DOHH2 (cell line): ENCODE results near the gene ANKRD26.

Experiments used
- H3F3A ChIP-seq: fragments of 200-600 bp; sonication (generic), shearing (Covaris generic); 2 replicates; pipeline ENCODE4 v1.6.0; 2016; ENCODE audit warnings: antibody characterized with exemption, mild to moderate bottlenecking; ENCODE audit not compliant: control insufficient read depth, insufficient read depth
- H3K27ac ChIP-seq: fragments of 200-600 bp; sonication (generic); 2 replicates; pipeline ENCODE4 v1.5.1; 2014; ENCODE audit warnings: low read depth, mild to moderate bottlenecking, low read length, moderate library complexity
- H3K27me3 ChIP-seq: fragments of 200-600 bp; sonication (generic); 2 replicates; pipeline ENCODE4 v1.6.1; 2014; ENCODE audit warnings: mild to moderate bottlenecking, low read length, mixed read lengths; ENCODE audit not compliant: control insufficient read depth
- H3K36me3 ChIP-seq: fragments of 200-600 bp; sonication (generic); 2 replicates; pipeline ENCODE4 v1.6.1; 2014; ENCODE audit warnings: mild to moderate bottlenecking, low read length, moderate library complexity, mixed read lengths; ENCODE audit not compliant: control insufficient read depth
- H3K4me1 ChIP-seq: fragments of 200-600 bp; sonication (generic); 2 replicates; pipeline ENCODE4 v1.6.1; 2014; ENCODE audit warnings: mild to moderate bottlenecking, low read length, mixed read lengths; ENCODE audit not compliant: control insufficient read depth
- H3K4me2 ChIP-seq: fragments of 200-600 bp; sonication (generic); 2 replicates; pipeline ENCODE4 v1.6.0; 2014; ENCODE audit warnings: mild to moderate bottlenecking, low read length, moderate library complexity
- H3K4me3 ChIP-seq: fragments of 200-600 bp; sonication (generic); 2 replicates; pipeline ENCODE4 v1.5.1; 2014; ENCODE audit warnings: mild to moderate bottlenecking, low read length, mixed read lengths
- H3K79me2 ChIP-seq: fragments of 200-600 bp; sonication (generic); 2 replicates; pipeline ENCODE4 v1.6.1; 2014; ENCODE audit warnings: mild to moderate bottlenecking, low read length, mixed read lengths; ENCODE audit not compliant: control insufficient read depth
- H3K9me2 ChIP-seq: fragments of 200-600 bp; sonication (generic); replicated peaks from 2 replicates; pipeline ENCODE4 v1.6.1; 2014; ENCODE audit warnings: mild to moderate bottlenecking, low read length, mixed read lengths; ENCODE audit not compliant: control insufficient read depth
- H3K9me3 ChIP-seq: fragments of 200-600 bp; sonication (generic); 2 replicates; pipeline ENCODE4 v1.6.1; 2014; ENCODE audit warnings: antibody characterized with exemption, low read length, mixed read lengths; ENCODE audit not compliant: control insufficient read depth, insufficient read depth
- H4K20me1 ChIP-seq: fragments of 200-600 bp; sonication (generic); 2 replicates; pipeline ENCODE4 v1.6.0; 2014; ENCODE audit warnings: low read depth, mild to moderate bottlenecking, antibody characterized with exemption, low read length, moderate library complexity; ENCODE audit not compliant: control insufficient read depth, insufficient read depth
- EZH2phosphoT487 ChIP-seq: fragments of 200-600 bp; sonication (generic); IDR thresholded peaks from 2 replicates; pipeline ENCODE4 v1.6.1; 2017; ENCODE audit warnings: borderline replicate concordance, mild to moderate bottlenecking, antibody characterized with exemption, low read length, moderate library complexity, mixed read lengths
- TF ChIP-seq, protein P1 (sequence below): fragments of 200-600 bp; sonication (generic); IDR thresholded peaks from one replicate; pipeline ENCODE4 v1.5.1; 2014; ENCODE audit warnings: antibody characterized with exemption, mild to moderate bottlenecking, low read depth, low read length; ENCODE audit not compliant: poor library complexity, severe bottlenecking

The ANKRD26 gene

DNA sequence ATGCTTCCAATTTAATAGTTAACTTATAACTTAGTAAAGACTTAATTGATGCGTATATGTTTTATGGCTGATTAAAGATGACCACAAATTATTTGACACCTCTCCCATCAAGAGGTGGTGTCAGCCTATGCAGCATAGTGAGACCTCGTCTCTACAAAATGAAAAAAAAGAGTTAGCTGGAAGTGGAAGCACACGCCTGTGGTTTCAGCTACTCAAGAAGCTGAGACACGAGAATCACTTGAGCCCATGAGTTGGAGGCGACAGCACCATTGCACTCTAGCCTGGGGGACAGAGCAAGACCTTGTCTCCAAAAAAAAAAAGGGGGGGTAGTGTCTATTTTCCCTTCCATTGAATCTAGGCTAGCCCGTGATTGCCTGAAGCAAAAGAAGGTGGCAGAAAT, 140.5 kb downstream of the ANKRD26 start:
- H3K4me3 ChIP-seq, result no peak overlapping the region
- H3K4me1 ChIP-seq, result no peaks in the 10 kb centered on the region
- no peaks in the 10 kb centered on the region for H4K20me1 ChIP-seq
- no peaks in the 10 kb centered on the region for H3K27me3 ChIP-seq
- H3K79me2 ChIP-seq, result no peaks in the 10 kb centered on the region
- no peaks in the 10 kb centered on the region for H3K9me2 ChIP-seq
- no peaks in the 10 kb centered on the region for H3K36me3 ChIP-seq
- H3K4me2 ChIP-seq, result no peak overlapping the region
- H3K27ac ChIP-seq, result no peak overlapping the region
- H3F3A ChIP-seq, result no peaks in the 10 kb centered on the region
- no peak for TF ChIP-seq EZH2phosphoT487
- TF ChIP-seq, protein P1, sequence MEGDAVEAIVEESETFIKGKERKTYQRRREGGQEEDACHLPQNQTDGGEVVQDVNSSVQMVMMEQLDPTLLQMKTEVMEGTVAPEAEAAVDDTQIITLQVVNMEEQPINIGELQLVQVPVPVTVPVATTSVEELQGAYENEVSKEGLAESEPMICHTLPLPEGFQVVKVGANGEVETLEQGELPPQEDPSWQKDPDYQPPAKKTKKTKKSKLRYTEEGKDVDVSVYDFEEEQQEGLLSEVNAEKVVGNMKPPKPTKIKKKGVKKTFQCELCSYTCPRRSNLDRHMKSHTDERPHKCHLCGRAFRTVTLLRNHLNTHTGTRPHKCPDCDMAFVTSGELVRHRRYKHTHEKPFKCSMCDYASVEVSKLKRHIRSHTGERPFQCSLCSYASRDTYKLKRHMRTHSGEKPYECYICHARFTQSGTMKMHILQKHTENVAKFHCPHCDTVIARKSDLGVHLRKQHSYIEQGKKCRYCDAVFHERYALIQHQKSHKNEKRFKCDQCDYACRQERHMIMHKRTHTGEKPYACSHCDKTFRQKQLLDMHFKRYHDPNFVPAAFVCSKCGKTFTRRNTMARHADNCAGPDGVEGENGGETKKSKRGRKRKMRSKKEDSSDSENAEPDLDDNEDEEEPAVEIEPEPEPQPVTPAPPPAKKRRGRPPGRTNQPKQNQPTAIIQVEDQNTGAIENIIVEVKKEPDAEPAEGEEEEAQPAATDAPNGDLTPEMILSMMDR, result no peak
- H3K9me3 ChIP-seq, result no peaks in the 10 kb centered on the region
